HL-60 (cell line): ENCODE measurements around the gene THAP3.

ENCODE experiments used
- DNase-seq, 2 experiments: peaks; one replicate each; pipeline ENCODE4 v3.0.0-alpha.2; 2010 to 2020; ENCODE audit warnings: low read depth in 1 of 2, low spot score in 1 of 2
- H3K27ac ChIP-seq: fragments of 250-450 bp; sonication (Bioruptor Pico); replicated peaks from 2 replicates; pipeline ENCODE4 v1.5.1; 2020; ENCODE audit warnings: mild to moderate bottlenecking, moderate library complexity
- H3K27me3 ChIP-seq: fragments of 250-450 bp; sonication (Bioruptor Pico); 2 replicates; pipeline ENCODE4 v1.5.1; 2021; ENCODE audit warnings: mild to moderate bottlenecking, moderate library complexity; ENCODE audit not compliant: insufficient read depth, poor library complexity, severe bottlenecking
- H3K4me3 ChIP-seq: replicated peaks from 2 replicates; pipeline ENCODE4 v1.5.1; 2011; ENCODE audit warnings: mild to moderate bottlenecking, control low read depth, low read length; ENCODE audit not compliant: insufficient read depth
- CTCF ChIP-seq: IDR thresholded peaks from one replicate; pipeline ENCODE4 v1.5.1; 2011; ENCODE audit warnings: low read length, control low read depth, inconsistent platforms; ENCODE audit not compliant: insufficient read depth
- GABPA ChIP-seq: IDR thresholded peaks from 2 replicates; pipeline ENCODE4 v1.6.1; 2012; ENCODE audit warnings: low read depth
- POLR2AphosphoS5 ChIP-seq: IDR thresholded peaks from 2 replicates; pipeline ENCODE4 v1.6.1; 2012; ENCODE audit warnings: low read depth
- REST ChIP-seq: IDR thresholded peaks from 2 replicates; pipeline ENCODE4 v1.6.1; 2012; ENCODE audit warnings: low read depth; ENCODE audit not compliant: insufficient replicate concordance
- SPI1 ChIP-seq: IDR thresholded peaks from 2 replicates; pipeline ENCODE4 v1.6.1; 2012; ENCODE audit warnings: low read depth, mild to moderate bottlenecking, borderline replicate concordance

Gene THAP3

GRCh38 chr1:6588893-6589520, 35.7 kb upstream of the THAP3 start:
- H3K27ac ChIP-seq, result no peak overlapping the region
- H3K4me3 ChIP-seq, result no peak overlapping the region
- TF ChIP-seq POLR2AphosphoS5, result peak; percentile 47; the same call in 1 of the 2 replicates
- TF ChIP-seq CTCF, result no peak
- TF ChIP-seq SPI1, result peak; percentile 31; the same call in 1 of the 2 replicates
- DNase-seq, result peak in 1 of 2 experiments; percentile 28
- H3K27me3 ChIP-seq, result no peaks in the 10 kb centered on the region

GRCh38 chr1:6590046-6590445, 34.6 kb upstream of the THAP3 start:
- TF ChIP-seq REST (no peak), SPI1 (no peak), POLR2AphosphoS5 (no peak), GABPA (no peak), CTCF (no peak)
- Histone ChIP-seq H3K27me3 (no peaks in the 10 kb centered on the region), H3K27ac (no peak overlapping the region), H3K4me3 (no peak overlapping the region)
- no peak for DNase-seq

- H3K4me3 ChIP-seq, result no peak overlapping the region
- H3K27me3 ChIP-seq, result no peaks in the 10 kb centered on the region
- no peak overlapping the region for H3K27ac ChIP-seq
- peak in 1 of 2 experiments; percentile 89 for DNase-seq
- TF ChIP-seq GABPA (no peak), CTCF (no peak), SPI1 (peak; percentile 94)
Measured at GRCh38 chr1:6591222-6591621, 33.4 kb upstream of the THAP3 start.

GRCh38 chr1:6591644-6592043, 33.0 kb upstream of the THAP3 start:
- no peak overlapping the region for H3K27ac ChIP-seq
- TF ChIP-seq GABPA (no peak), POLR2AphosphoS5 (0 out of 2 replicates have a peak, but pooled peaks have one; percentile 2)
- H3K4me3 ChIP-seq, result no peak overlapping the region
- H3K27me3 ChIP-seq, result no peaks in the 10 kb centered on the region
- no peak for DNase-seq

GRCh38 chr1:6592441-6592840, 32.2 kb upstream of the THAP3 start:
- TF ChIP-seq SPI1, result no peak
- TF ChIP-seq POLR2AphosphoS5, result no peak; the same call in 1 of the 2 replicates
- no peak for TF ChIP-seq GABPA
- TF ChIP-seq REST, result no peak
- no peak for TF ChIP-seq CTCF
- H3K27ac ChIP-seq, result no peak overlapping the region
- peak in 1 of 2 experiments; percentile 56 for DNase-seq

More at GRCh38 chr1:6592441-6592840, 32.2 kb upstream of the THAP3 start:
- Histone ChIP-seq H3K27me3 (no peaks in the 10 kb centered on the region), H3K4me3 (no peak overlapping the region)
